HG03558 (cell line): ENCODE data around the gene DEPDC1B.
"Not testable (repeated sequence)": the region's sequence is repeated elsewhere in the genome, so short reads cannot be mapped to it uniquely, and the experiment has no call there.

Experiments used
- ATAC-seq: cut with Tn5 transposase; IDR thresholded peaks from one replicate; pipeline ENCODE4 v1.9.1; 2021; ENCODE audit warnings: moderate number of reproducible peaks; ENCODE audit not compliant: unreplicated experiment; ENCODE audit errors: extremely low read depth

Gene DEPDC1B

GRCh38 chr5:60668686-60669304 is 31.2 kb downstream of the DEPDC1B start:
- ATAC-seq: no peak

GRCh38 chr5:60651872-60652620 is 47.9 kb downstream of the DEPDC1B start:
- no peak for ATAC-seq

GRCh38 chr5:60649288-60649917 is 50.6 kb downstream of the DEPDC1B start:
- ATAC-seq: no peak

GRCh38 chr5:60648175-60648574 is 51.8 kb downstream of the DEPDC1B start:
- ATAC-seq: no peak

GRCh38 chr5:60640901-60641300 is 59.1 kb downstream of the DEPDC1B start:
- no peak for ATAC-seq

- no peak for ATAC-seq
Observed at GRCh38 chr5:60639544-60639943, 60.4 kb downstream of the DEPDC1B start.

- ATAC-seq: no peak
Observed at GRCh38 chr5:60638300-60638699, 61.7 kb downstream of the DEPDC1B start.

GRCh38 chr5:60636644-60637043 is 63.3 kb downstream of the DEPDC1B start:
- ATAC-seq: no peak

GRCh38 chr5:60636001-60636400 is 64.0 kb downstream of the DEPDC1B start:
- no peak for ATAC-seq

GRCh38 chr5:60634051-60634450 is 65.9 kb downstream of the DEPDC1B start:
- ATAC-seq: no peak

- no peak for ATAC-seq
Observed at GRCh38 chr5:60633341-60633740, 66.6 kb downstream of the DEPDC1B start.

- ATAC-seq: no peak
Observed at GRCh38 chr5:60632153-60632552, 67.8 kb downstream of the DEPDC1B start.

- ATAC-seq: no peak
Observed at GRCh38 chr5:60630836-60631235, 69.1 kb downstream of the DEPDC1B start.

GRCh38 chr5:60630179-60630578 is 69.8 kb downstream of the DEPDC1B start:
- no peak for ATAC-seq

- ATAC-seq: not testable (repeated sequence)
Observed at GRCh38 chr5:60624875-60625274, 75.1 kb downstream of the DEPDC1B start.

GRCh38 chr5:60620752-60621151 is 79.2 kb downstream of the DEPDC1B start:
- ATAC-seq: not testable (repeated sequence)

GRCh38 chr5:60613826-60614225 is 86.1 kb downstream of the DEPDC1B start:
- no peak for ATAC-seq

GRCh38 chr5:60611099-60611740 is 88.7 kb downstream of the DEPDC1B start:
- ATAC-seq: no peak

GRCh38 chr5:60604771-60605170 is 95.2 kb downstream of the DEPDC1B start:
- no peak for ATAC-seq

GRCh38 chr5:60598424-60598823 is 101.5 kb downstream of the DEPDC1B start:
- ATAC-seq: no peak
